Measurements from ENCODE around the gene CCL16. TPM values are rescaled to one million over a fixed set of nuclear protein-coding genes. Genes with fewer than 3 reads are reported as not detected.

The CCL16 gene
- total RNA-seq, 4 donors from 2014 or later: 0.81 TPM; not detected in 3

- Histone ChIP-seq H3K4me1 (no peaks in the 10 kb centered on the region), H3K27me3 (no peaks in the 10 kb centered on the region), H3K27ac (no peak overlapping the region), H3K9me3 (no peaks in the 10 kb centered on the region), H3K4me3 (replicated peaks in 1 of 3) (no peak overlapping the region), H3K36me3 (no peaks in the 10 kb centered on the region)
- intact Hi-C loops (cut with DNase I): no loop called here
- TF ChIP-seq POLR2A (IDR thresholded peaks at IDR 0.05): no peak
- no peak for TF ChIP-seq CTCF (IDR thresholded peaks at IDR 0.05)
- WGBS, 2 donors: 79 to 85% methylated on average over 6 of the region's 6 CpGs
- DNase-seq: no peak
Measured at GRCh38 chr17:35963663-35964062, 17.6 kb downstream of the CCL16 start.

GRCh38 chr17:35953720-35954119 lies 27.6 kb downstream of the CCL16 start:
- WGBS, 2 donors: 54% methylated on average over 6 to 7 of the region's 7 CpGs
- no peaks in the 10 kb centered on the region for H3K27me3 ChIP-seq
- intact Hi-C loops (cut with DNase I): no loop called here
- no peaks in the 10 kb centered on the region for H3K4me1 ChIP-seq
- H3K27ac ChIP-seq: no peak overlapping the region
- H3K4me3 ChIP-seq (replicated peaks in 1 of 3): no peak overlapping the region
- H3K36me3 ChIP-seq: no peaks in the 10 kb centered on the region
- TF ChIP-seq POLR2A (IDR thresholded peaks at IDR 0.05): no peak
- no peak for TF ChIP-seq CTCF (IDR thresholded peaks at IDR 0.05)
- DNase-seq: no peak
- no peaks in the 10 kb centered on the region for H3K9me3 ChIP-seq

- Histone ChIP-seq H3K36me3 (no peaks in the 10 kb centered on the region), H3K27me3 (no peaks in the 10 kb centered on the region), H3K4me1 (no peaks in the 10 kb centered on the region), H3K4me3 (replicated peaks in 1 of 3) (no peak overlapping the region), H3K9me3 (no peaks in the 10 kb centered on the region), H3K27ac (no peak overlapping the region)
- TF ChIP-seq CTCF (IDR thresholded peaks at IDR 0.05) (no peak), POLR2A (IDR thresholded peaks at IDR 0.05) (no peak)
- intact Hi-C loops (cut with DNase I): no loop called here
- no peak for DNase-seq
- WGBS, 2 donors: 66 to 73% methylated on average over 3 of the region's 3 CpGs
Measured at GRCh38 chr17:35949401-35949800, 31.9 kb downstream of the CCL16 start.

GRCh38 chr17:35948092-35948491 lies 33.2 kb downstream of the CCL16 start:
- H3K4me1 ChIP-seq: no peaks in the 10 kb centered on the region
- H3K27ac ChIP-seq: no peak overlapping the region
- 79 to 87% methylated on average over 7 of the region's 7 CpGs for WGBS, 2 donors
- intact Hi-C loops (cut with DNase I): no loop called here
- H3K9me3 ChIP-seq: no peaks in the 10 kb centered on the region
- no peaks in the 10 kb centered on the region for H3K27me3 ChIP-seq
- H3K36me3 ChIP-seq: no peaks in the 10 kb centered on the region
- TF ChIP-seq CTCF (IDR thresholded peaks at IDR 0.05) (no peak), POLR2A (IDR thresholded peaks at IDR 0.05) (no peak)
- DNase-seq: no peak
- H3K4me3 ChIP-seq (replicated peaks in 1 of 3): no peak overlapping the region

GRCh38 chr17:35947156-35947585 lies 34.1 kb downstream of the CCL16 start:
- H3K36me3 ChIP-seq: no peaks in the 10 kb centered on the region
- H3K4me1 ChIP-seq: no peaks in the 10 kb centered on the region
- WGBS, 2 donors: 29 to 36% methylated on average over 12 of the region's 12 CpGs
- H3K4me3 ChIP-seq (replicated peaks in 1 of 3): no peak overlapping the region
- intact Hi-C loops (cut with DNase I): no loop called here
- peak; percentile 26 to 28 for DNase-seq
- TF ChIP-seq POLR2A (IDR thresholded peaks at IDR 0.05) (no peak), CTCF (IDR thresholded peaks at IDR 0.05) (peak; percentile 47 to 87 (median 59))
- no peaks in the 10 kb centered on the region for H3K9me3 ChIP-seq
- no peak overlapping the region for H3K27ac ChIP-seq
- no peaks in the 10 kb centered on the region for H3K27me3 ChIP-seq
